HepG2 (cell line): ENCODE results near the gene PACS2.

Experiments used
- RAD21 ChIP-seq: fragments of 450-650 bp; formaldehyde crosslinking; IDR thresholded peaks from 2 replicates; pipeline ENCODE4 v1.5.0; 2020; ENCODE audit warnings: mild to moderate bottlenecking
- SETDB1 ChIP-seq: sonication (generic); formaldehyde crosslinking; IDR thresholded peaks from 2 replicates; pipeline ENCODE4 v1.5.1; 2020; ENCODE audit warnings: missing genetic modification reagents, mild to moderate bottlenecking, borderline replicate concordance
- STAT5B ChIP-seq: sonication (generic); formaldehyde crosslinking; IDR thresholded peaks from 2 replicates; pipeline ENCODE4 v1.4.0; 2020; ENCODE audit warnings: missing genetic modification reagents
- ZBTB21 ChIP-seq: sonication (generic); formaldehyde crosslinking; IDR thresholded peaks from 2 replicates; pipeline ENCODE4 v1.4.0; 2020; ENCODE audit warnings: missing genetic modification reagents
- ZNF407 ChIP-seq: sonication (generic); formaldehyde crosslinking; IDR thresholded peaks from one replicate; pipeline ENCODE4 v1.5.1; 2020; ENCODE audit warnings: mild to moderate bottlenecking, missing genetic modification reagents; ENCODE audit errors: not compliant biosample characterization

DNA sequence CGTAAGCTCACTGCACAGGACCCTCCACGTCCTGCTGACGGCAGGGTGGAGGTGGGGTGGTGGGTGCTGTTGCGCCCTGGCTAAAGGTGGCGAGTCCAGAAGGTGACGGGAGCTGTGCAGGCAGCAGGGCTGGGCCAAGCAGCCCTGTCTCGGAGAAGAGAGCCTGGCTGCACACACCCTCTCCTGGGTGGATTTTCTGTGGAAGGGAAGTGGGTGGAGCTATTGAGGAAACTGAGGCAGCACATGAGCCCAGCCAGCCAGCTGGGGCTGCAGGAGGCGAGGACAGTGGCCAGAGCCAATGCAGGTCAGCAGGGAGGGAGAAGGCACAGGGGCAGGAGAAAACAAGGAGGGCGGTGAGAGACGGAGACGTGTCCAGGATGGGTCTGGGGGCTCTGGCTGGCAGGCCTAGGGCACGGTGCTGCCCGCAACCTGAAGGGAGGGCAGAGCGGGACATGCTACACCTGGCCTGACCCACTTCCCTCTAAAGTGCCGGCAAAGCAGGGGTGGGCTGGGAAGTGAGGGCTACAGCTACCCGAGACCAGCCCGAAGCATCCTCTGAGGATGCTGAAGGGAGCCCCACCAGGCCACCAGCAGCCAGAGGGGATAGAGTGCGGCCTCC is 45.7 kb upstream of the PACS2 start:
- TF ChIP-seq SETDB1 (CRISPR knock-in tag) (no peak), STAT5B (CRISPR knock-in tag) (no peak), ZBTB21 (CRISPR knock-in tag) (no peak), RAD21 (CRISPR knock-in tag) (no peak), ZNF407 (CRISPR knock-in tag) (no peak)
